ENCODE results near the gene C17orf78.

The C17orf78 gene

DNA sequence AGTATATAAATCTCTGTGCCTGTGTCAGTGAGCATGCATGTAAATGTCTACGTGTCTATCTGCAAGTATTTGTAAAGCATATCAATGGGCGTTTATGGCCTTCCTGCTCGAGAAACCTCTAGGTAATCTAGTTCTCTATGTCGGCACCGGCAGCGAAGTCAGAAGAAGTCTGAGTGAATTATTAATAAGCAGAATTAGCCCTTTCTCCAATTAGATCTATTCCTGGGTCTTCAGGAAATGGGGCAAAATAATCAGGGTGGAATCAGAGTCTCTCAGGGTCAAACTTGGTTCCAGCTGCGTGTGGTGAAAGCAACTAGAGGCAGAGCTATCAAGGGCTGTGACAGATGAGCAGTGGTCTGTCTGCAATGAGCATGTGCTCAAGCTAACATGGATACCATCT, at the start of gene C17orf78:
TSS of gene C17orf78 (plus strand) at position 280 of the 400 bp plus-strand sequence. CDS start at position 388, 108 bp downstream.
- H3K36me3 ChIP-seq, result no peaks in the 10 kb centered on the region
- TF ChIP-seq, protein P1, sequence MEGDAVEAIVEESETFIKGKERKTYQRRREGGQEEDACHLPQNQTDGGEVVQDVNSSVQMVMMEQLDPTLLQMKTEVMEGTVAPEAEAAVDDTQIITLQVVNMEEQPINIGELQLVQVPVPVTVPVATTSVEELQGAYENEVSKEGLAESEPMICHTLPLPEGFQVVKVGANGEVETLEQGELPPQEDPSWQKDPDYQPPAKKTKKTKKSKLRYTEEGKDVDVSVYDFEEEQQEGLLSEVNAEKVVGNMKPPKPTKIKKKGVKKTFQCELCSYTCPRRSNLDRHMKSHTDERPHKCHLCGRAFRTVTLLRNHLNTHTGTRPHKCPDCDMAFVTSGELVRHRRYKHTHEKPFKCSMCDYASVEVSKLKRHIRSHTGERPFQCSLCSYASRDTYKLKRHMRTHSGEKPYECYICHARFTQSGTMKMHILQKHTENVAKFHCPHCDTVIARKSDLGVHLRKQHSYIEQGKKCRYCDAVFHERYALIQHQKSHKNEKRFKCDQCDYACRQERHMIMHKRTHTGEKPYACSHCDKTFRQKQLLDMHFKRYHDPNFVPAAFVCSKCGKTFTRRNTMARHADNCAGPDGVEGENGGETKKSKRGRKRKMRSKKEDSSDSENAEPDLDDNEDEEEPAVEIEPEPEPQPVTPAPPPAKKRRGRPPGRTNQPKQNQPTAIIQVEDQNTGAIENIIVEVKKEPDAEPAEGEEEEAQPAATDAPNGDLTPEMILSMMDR (IDR thresholded peaks at IDR 0.05), result no peak
- no peaks in the 10 kb centered on the region for H3K27me3 ChIP-seq
- no peak for DNase-seq
- intact Hi-C loops (cut with DNase I; ENCODE audit: low total_unique reads), result no loop called here
- H3K4me1 ChIP-seq, result no peaks in the 10 kb centered on the region
- H3K9me3 ChIP-seq, result no peaks in the 10 kb centered on the region
- H3K4me3 ChIP-seq, result no peak within 1 kb of the TSS
- no peak within 1 kb of the TSS for H3K27ac ChIP-seq

DNA sequence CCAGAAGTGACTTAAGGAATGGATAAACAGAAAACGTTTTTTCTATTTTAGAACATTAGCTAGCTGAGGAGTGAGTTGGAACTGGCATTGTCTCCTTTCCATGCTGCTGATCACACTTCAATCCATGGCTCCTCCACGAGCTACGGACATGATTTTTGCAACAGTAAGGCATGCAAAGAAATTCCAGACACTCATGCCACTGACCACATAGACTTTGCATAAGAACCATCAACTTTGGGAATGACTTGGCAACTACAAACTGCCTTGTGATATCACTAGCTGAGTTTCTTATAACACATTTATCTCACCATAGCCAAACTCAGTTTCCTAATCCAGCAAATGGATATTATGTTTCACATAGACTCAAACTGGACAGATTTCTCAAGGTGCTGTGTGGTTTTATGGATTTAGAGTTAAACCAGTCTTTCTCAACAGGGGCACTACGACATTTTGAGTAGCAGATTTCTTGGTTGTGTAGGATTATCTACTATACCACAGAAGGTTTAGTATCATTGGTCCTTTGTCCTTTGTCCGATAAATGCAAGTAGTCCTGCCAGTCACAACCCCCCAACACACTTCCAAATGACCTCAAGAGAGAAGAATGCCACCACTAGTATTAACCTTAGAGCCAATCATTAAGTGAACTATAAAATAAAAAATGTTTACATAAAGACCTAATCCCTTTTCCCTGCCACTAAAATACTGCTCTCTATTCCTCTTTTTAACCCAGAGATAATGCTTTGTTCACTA, 48.3 kb upstream of the C17orf78 start:
- peaks cover 0 to 41% (median 6%) of the 10 kb centered on the region in 3 donors for H3K36me3 ChIP-seq
- no peak for DNase-seq
- intact Hi-C loops (cut with DNase I; ENCODE audit: low total_unique reads), result no loop called here
- H3K27ac ChIP-seq, result no peak overlapping the region
- H3K4me1 ChIP-seq, result no peaks in the 10 kb centered on the region
- no peak overlapping the region for H3K4me3 ChIP-seq
- H3K27me3 ChIP-seq, result no peaks in the 10 kb centered on the region
- TF ChIP-seq, protein P1 (IDR thresholded peaks at IDR 0.05), result no peak
- no peaks in the 10 kb centered on the region for H3K9me3 ChIP-seq

DNA sequence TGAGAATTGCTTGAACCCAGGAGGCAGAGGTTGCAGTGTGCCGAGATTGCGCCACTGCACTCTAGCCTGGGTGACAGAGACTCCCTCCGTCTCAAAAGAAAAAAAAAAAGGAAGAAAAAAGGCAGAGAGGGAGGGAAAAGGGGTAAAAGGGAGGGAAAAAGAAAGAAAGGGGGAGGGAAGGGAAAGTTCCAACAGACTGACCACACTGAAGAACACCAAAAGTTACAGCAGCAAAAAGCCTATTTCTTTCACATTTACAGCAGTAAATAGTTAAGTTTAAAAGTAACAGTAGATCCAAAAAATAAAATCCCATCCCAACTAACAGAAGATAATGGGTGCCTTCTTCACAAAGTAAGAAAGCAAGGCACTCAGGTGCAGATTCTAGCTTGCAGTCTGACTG, 36.9 kb upstream of the C17orf78 start:
- Histone ChIP-seq H3K27me3 (no peaks in the 10 kb centered on the region), H3K4me1 (no peaks in the 10 kb centered on the region), H3K27ac (no peak overlapping the region), H3K9me3 (no peaks in the 10 kb centered on the region), H3K4me3 (no peak overlapping the region), H3K36me3 (peaks cover 0 to 6% (median 5%) of the 10 kb centered on the region in 3 donors)
- no peak for DNase-seq
- TF ChIP-seq, protein P1 (IDR thresholded peaks at IDR 0.05), result no peak
- intact Hi-C loops (cut with DNase I; ENCODE audit: low total_unique reads), result no loop called here

DNA sequence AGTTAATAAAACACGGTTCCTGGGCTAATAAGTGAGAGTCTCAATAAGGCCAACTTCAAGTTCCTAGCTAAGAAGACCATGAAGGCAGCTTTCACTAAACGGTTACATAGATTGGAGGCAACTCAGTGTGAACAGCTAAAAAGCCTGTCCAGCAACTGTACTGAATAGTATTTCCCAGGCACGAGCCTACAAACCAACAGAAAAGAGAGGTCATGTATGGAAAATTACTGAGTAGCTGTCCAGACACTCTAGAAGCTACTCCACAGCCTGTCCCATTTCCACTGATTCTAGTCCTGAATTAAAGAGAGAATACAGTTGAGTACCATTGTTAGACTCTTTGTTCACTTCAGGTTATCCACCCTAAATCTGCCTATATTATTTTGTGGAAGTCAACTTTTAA, 36.5 kb upstream of the C17orf78 start:
- no peak overlapping the region for H3K27ac ChIP-seq
- peaks cover 0 to 6% (median 5%) of the 10 kb centered on the region in 3 donors for H3K36me3 ChIP-seq
- TF ChIP-seq, protein P1 (IDR thresholded peaks at IDR 0.05), result no peak
- no peaks in the 10 kb centered on the region for H3K27me3 ChIP-seq
- no peaks in the 10 kb centered on the region for H3K9me3 ChIP-seq
- no peak overlapping the region for H3K4me3 ChIP-seq
- intact Hi-C loops (cut with DNase I; ENCODE audit: low total_unique reads), result no loop called here
- no peaks in the 10 kb centered on the region for H3K4me1 ChIP-seq
- no peak for DNase-seq

DNA sequence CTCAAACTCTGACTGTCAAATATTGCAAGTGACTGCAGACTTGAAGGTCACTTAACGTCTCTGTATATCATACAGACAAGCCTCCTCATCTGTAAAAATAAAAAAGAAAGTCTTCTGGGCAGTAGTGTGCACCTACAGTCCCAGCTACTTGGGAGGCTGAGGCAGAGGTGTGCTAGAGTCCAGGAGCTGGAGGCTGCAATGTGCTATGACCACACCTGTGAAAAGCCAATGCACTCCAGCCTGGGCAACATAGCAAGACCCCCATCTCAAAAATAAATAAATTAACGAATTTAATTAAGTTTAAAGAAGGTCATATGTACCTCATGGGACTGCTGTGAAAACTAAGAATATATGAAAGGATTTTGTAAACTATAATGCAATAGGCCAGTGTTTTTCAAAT, 35.0 kb upstream of the C17orf78 start:
- Histone ChIP-seq H3K36me3 (peaks cover 0 to 9% (median 6%) of the 10 kb centered on the region in 3 donors), H3K27ac (no peak overlapping the region), H3K9me3 (no peaks in the 10 kb centered on the region), H3K27me3 (no peaks in the 10 kb centered on the region), H3K4me1 (no peaks in the 10 kb centered on the region), H3K4me3 (no peak overlapping the region)
- DNase-seq, result no peak
- intact Hi-C loops (cut with DNase I; ENCODE audit: low total_unique reads), result no loop called here
- TF ChIP-seq, protein P1 (IDR thresholded peaks at IDR 0.05), result no peak

Measured in tibial artery (tissue), 4 donors.